Stimulated activated naive B cell treated with anti-CD40 and anti-IgM and Interleukin-4, amounts not matched to agents 10 μg/mL and 1 μg/mL and 100 μg/mL, for 72 hours (primary cell): ENCODE data around the gene NT5DC3.
"Not testable (repeated sequence)": the region's sequence is repeated elsewhere in the genome, so short reads cannot be mapped to it uniquely, and the experiment has no call there.

Experiments
- ATAC-seq, 2 donors: fragments of 150-1000 bp; cut with Tn5 transposase; replicated peaks; 2 replicates each; pipeline ENCODE4 v1.10.0; 2021; ENCODE audit warnings: moderate library complexity in 1 of 2
- DNase-seq: peaks from one replicate; pipeline ENCODE4 v3.0.0; 2021
- H3K27ac Mint-ChIP-seq: one replicate; pipeline ENCODE4 v1.8.0; 2022; ENCODE audit warnings: mild to moderate bottlenecking, mixed read lengths
- H3K27me3 Mint-ChIP-seq, 2 donors: one replicate each; pipeline ENCODE4 v1.8.0; 2022; ENCODE audit warnings: mixed read lengths in 2 of 2
- H3K36me3 Mint-ChIP-seq, 2 donors: one replicate each; pipeline ENCODE4 v1.8.0; 2022; ENCODE audit warnings: mixed read lengths in 2 of 2, mild to moderate bottlenecking in 1 of 2
- H3K4me1 Mint-ChIP-seq, 2 donors: one replicate each; pipeline ENCODE4 v1.8.0; 2022; ENCODE audit warnings: mixed read lengths in 2 of 2, mild to moderate bottlenecking in 1 of 2
- H3K4me3 Mint-ChIP-seq, 2 donors: one replicate each; pipeline ENCODE4 v1.8.0; 2022; ENCODE audit warnings: mild to moderate bottlenecking in 2 of 2, mixed read lengths in 2 of 2, moderate library complexity in 1 of 2
- H3K9me3 Mint-ChIP-seq, 2 donors: one replicate each; pipeline ENCODE4 v1.8.0; 2022; ENCODE audit warnings: mixed read lengths in 2 of 2, mild to moderate bottlenecking in 1 of 2

NT5DC3 gene

DNA sequence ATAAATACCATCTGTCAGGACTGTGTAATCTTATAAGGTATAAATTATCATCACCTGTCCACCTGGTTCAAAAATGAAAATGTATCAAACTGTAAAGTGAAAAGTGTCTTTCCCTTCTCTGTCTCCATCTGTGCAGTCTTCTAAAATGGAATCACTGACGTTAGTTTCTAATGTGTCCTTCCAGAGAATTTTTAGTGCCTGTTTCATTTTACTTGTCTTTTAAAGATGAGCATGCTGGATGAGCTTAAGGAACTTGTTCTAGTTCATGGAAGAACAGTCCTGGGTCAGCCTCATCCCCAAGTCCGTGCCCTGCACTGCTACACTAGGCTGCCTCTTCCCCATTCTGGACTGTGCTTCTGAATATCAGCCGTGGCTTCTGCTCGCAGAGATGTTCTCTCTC lies 5.4 kb upstream of the NT5DC3 start:
- no peak for ATAC-seq
- Mint-ChIP-seq H3K9me3 (no peaks in the 10 kb centered on the region), H3K27ac (no peak overlapping the region), H3K4me3 (no peak overlapping the region), H3K36me3 (no peaks in the 10 kb centered on the region), H3K4me1 (peaks cover 6 to 8% of the 10 kb centered on the region in 2 donors), H3K27me3 (no peaks in the 10 kb centered on the region)
- no peak for DNase-seq

DNA sequence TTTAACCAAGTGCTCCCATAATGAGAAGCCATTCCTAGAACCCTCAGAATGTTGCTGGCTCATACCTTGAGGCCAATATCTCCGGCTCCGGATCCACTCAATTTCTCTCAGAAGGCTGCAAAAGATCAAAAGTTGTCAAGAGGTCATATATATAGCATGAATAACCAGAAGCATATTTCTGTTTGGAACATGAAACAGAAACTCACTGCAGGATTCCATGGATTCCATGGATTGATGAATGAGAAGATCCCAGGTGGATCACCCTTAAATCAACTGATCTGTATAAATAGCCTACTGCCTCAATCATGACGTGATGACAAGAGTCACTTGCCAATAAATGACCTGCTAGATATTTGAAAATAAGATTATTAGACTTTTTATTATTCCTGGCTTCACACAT lies 3.3 kb upstream of the NT5DC3 start:
- Mint-ChIP-seq H3K27ac (no peak overlapping the region), H3K36me3 (no peaks in the 10 kb centered on the region), H3K9me3 (no peaks in the 10 kb centered on the region), H3K4me3 (no peak overlapping the region), H3K4me1 (peaks cover 15 to 22% of the 10 kb centered on the region in 2 donors), H3K27me3 (no peaks in the 10 kb centered on the region)
- ATAC-seq (no peak), DNase-seq (no peak)

DNA sequence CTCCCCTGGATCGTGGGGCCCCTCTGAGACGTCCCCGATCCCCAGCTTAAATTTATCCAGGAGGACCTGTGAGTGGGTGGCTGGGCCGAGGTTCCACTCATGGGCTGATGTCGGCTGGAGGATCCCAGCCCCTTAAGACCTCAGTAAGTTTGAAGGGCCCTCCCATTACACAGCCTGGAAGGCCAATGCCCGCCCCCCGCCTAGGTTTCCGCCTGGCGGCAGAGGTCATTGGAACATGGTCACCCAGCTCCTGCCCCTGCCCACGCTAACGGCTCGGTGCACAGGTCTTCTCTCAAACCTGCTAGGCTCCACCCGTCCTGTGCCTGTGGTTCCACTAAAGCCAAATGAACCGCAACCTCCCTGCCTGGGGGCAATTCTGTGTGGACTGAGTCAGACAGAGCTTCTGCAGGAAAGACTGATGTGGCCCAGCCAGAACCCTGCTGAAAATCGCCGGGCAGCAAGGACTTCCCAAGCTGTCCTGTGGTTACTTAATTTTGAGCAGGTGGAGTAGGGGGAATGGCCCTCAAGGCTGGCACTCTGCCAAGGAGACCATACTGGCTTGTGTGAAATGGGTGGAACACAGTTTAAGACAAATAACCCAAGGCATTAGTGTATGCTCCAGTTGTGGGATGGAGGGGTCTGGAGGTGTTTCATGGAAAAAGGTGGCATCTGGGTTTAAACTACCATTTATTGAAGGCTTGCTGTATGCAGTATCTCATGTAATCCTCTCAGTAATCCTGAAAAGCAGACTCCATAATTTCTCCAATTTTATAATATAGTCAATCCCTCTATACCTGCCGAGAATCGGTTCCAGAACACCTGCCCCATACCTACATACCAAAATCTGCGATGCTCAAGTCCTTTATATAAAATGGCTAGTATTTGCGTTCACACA lies 903 bp upstream of the NT5DC3 start:
- H3K27ac Mint-ChIP-seq, result peak overlapping the region; percentile 69
- H3K27me3 Mint-ChIP-seq, result no peaks in the 10 kb centered on the region
- H3K4me1 Mint-ChIP-seq, result peaks cover 20 to 31% of the 10 kb centered on the region in 2 donors
- peak overlapping the region; percentile 86 to 95 for H3K4me3 Mint-ChIP-seq
- ATAC-seq, result peak; percentile 5 to 11
- H3K9me3 Mint-ChIP-seq, result no peaks in the 10 kb centered on the region
- peak; percentile 9 for DNase-seq
- peaks cover 6 to 8% of the 10 kb centered on the region in 2 donors for H3K36me3 Mint-ChIP-seq

DNA sequence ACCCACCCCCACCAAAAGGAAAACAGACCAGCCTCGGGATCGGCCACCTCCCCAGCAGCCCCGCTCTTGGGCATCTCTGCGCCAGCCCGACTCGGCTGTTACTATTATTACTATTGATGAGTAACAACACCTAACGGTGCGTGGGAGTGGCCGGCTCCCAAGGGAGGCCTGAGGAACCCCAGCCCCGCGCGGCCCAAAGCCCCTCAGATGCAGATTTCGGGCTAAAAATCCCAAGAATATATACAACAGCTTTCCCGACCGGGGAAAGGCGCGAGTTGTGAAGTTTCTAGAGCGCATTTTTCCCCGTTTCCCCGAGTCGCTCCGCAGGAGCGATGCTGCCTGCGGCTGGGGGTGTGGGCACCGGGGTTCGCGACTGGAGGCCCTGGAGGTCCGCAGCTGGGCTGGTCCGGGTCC lies 565 bp downstream of the NT5DC3 start:
- peak; percentile 46 for DNase-seq
- Mint-ChIP-seq H3K9me3 (no peaks in the 10 kb centered on the region), H3K4me3 (peak overlapping the region; percentile 86 to 95)

DNA sequence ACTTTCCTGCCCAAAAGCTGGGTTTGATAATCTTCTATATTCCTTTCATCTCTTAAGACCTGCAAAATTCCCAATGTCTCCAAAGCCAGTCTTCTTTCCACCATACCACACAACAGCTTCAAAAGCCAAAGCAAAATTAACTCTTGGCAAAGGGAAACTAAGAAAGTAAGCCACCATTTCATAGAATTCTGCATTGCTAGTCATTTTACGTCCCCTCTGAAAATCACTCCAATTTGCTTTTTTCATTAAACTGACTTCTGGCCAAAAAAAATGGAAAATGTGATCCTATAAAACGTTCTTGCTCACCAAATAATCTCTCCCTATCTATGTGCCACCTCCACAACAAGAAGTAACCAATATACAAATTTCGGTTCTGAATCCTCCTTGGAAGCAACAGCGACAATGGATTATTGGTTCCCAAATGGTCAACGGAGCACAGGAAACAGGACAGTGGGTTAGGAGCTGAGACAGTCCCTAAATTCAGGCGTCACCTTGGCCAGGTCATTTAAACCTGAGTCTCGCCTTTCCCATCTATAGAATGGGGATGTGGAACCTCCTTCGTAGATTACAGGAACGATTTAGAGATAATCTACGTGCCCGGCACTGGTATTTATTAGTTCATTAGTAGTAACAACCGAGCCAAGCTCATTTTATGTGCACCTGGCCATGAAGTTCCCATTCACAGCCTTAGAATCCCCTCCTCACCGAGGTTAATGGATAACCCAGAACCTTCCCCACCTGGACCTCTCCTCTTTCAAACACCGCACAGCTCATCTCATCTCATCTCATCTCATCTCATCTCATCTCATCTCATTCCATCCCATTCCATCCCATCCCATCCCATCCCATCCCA lies 1.2 kb downstream of the NT5DC3 start:
- DNase-seq (no peak), ATAC-seq (no peak)
- Mint-ChIP-seq H3K36me3 (peaks cover 10 to 17% of the 10 kb centered on the region in 2 donors), H3K27ac (peak overlapping the region; percentile 95), H3K9me3 (no peaks in the 10 kb centered on the region), H3K4me1 (peaks cover 26 to 31% of the 10 kb centered on the region in 2 donors), H3K4me3 (peak overlapping the region; percentile 86 to 95), H3K27me3 (no peaks in the 10 kb centered on the region)

More for the DNA sequence above, 565 bp downstream of the NT5DC3 start:
- ATAC-seq, result peak; percentile 66 to 70
- H3K36me3 Mint-ChIP-seq, result peaks cover 8 to 17% of the 10 kb centered on the region in 2 donors
- peak overlapping the region; percentile 95 for H3K27ac Mint-ChIP-seq
- peaks cover 22 to 31% of the 10 kb centered on the region in 2 donors for H3K4me1 Mint-ChIP-seq
- no peaks in the 10 kb centered on the region for H3K27me3 Mint-ChIP-seq

DNA sequence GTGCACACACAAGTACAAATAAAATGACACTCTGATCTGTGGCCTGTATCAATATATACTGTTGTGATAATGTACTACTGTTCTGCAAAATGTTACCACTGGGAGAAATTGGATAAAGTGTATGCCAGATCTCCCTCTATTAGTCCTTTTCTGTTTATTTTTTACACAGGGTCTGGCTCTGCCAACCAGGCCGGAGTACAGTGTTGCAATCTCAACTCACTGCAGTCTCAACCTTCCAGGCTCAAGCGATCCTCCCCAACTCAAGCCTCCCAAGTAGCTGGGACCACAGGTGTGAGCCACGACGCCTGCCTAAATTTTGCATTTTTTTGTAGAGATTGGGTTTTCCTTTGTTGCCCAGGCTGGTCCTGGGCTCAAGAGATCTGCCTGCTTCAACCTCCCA lies 1.9 kb downstream of the NT5DC3 start:
- Mint-ChIP-seq H3K36me3 (peaks cover 10 to 20% of the 10 kb centered on the region in 2 donors), H3K4me1 (peaks cover 29 to 34% of the 10 kb centered on the region in 2 donors), H3K27me3 (no peaks in the 10 kb centered on the region), H3K4me3 (no peak overlapping the region), H3K27ac (no peak overlapping the region), H3K9me3 (no peaks in the 10 kb centered on the region)
- ATAC-seq (no peak), DNase-seq (no peak)

DNA sequence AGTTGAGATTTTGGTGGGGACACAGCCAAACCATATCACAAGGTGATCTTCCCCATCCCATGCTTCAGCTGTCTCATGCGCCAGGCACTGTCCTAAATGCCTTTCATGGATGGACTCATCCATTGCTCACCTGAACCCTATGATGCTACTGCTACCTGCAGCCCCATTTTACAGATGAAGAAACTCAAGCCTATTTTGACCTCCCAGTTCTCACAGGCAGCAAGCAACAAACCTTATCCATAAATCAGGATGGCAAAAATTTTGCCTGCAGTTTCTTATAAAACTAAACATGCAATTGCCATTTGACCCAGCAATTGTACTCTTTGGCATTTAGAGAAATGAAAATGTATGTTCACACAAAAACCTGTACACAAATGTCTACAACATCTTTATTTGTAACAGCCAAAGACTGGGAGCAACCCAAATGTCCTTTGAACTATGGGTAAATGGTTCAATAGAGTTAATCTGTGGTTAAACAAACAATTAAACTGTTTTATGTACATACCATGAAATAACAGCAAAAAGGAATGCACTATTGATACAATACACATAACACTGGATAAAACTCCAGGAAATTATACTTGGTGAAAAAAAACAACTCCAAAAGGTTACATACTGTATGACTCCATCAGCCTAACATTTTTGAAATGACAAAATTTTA lies 2.6 kb downstream of the NT5DC3 start:
- Mint-ChIP-seq H3K4me1 (peaks cover 32 to 41% of the 10 kb centered on the region in 2 donors), H3K27me3 (no peaks in the 10 kb centered on the region)
- DNase-seq, result no peak

DNA sequence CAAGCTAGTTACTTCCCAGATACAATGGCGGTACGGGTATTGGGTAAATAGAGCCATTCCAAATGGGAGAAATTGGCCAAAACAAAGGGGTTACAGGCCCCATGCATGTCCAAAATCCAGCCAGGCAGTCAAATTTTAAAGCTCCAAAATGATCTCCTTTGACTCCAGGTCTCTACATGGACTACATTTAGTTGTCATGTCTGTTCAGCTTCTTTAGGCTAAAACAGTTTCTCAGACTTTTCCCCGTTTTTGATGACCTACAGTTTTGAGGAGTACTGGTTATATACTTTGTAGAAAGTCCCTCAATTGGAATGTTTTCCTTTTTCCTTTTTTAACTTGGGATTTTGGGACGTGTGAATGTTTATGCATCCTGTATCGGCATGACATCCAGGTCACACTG lies 4.7 kb downstream of the NT5DC3 start:
- Mint-ChIP-seq H3K36me3 (peaks cover 15 to 24% of the 10 kb centered on the region in 2 donors), H3K27ac (no peak overlapping the region), H3K4me3 (no peak overlapping the region), H3K27me3 (no peaks in the 10 kb centered on the region), H3K9me3 (no peaks in the 10 kb centered on the region), H3K4me1 (peaks cover 35 to 53% of the 10 kb centered on the region in 2 donors)
- DNase-seq (no peak), ATAC-seq (no peak)

More for the DNA sequence above, 2.6 kb downstream of the NT5DC3 start:
- ATAC-seq, result no peak
- peaks cover 10 to 20% of the 10 kb centered on the region in 2 donors for H3K36me3 Mint-ChIP-seq
- no peak overlapping the region for H3K4me3 Mint-ChIP-seq
- no peaks in the 10 kb centered on the region for H3K9me3 Mint-ChIP-seq
- H3K27ac Mint-ChIP-seq, result no peak overlapping the region

DNA sequence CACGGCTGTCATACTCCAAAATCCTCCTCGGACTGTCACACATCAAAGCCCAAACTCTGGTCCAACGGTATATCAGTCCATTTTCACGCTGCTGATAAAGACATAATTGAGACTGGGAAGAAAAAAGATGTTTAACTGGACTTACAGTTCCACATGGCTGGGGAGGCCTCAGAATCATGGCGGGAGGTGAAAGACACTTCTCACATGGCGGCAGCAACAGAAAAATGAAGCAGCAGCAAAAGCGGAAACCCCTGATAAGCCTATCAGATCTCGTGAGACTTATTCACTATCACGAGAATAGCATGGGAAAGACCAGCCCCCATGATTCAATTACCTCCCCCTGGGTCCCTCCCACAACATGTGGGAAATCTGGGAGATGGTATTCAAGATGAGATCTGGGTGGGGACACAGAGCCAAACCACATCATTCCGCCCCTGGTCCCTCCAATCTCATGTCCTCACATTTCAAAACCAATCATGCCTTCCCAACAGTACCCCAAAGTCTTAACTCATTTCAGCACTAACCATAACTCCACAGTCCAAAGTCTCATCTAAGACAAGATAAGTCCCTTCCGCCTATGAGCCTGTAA lies 5.2 kb downstream of the NT5DC3 start:
- Mint-ChIP-seq H3K36me3 (peaks cover 20 to 29% of the 10 kb centered on the region in 2 donors), H3K4me1 (peaks cover 38 to 58% of the 10 kb centered on the region in 2 donors)
- DNase-seq, ATAC-seq, H3K4me3 Mint-ChIP-seq, H3K9me3 Mint-ChIP-seq, H3K27ac Mint-ChIP-seq, H3K27me3 Mint-ChIP-seq: not testable (repeated sequence)

DNA sequence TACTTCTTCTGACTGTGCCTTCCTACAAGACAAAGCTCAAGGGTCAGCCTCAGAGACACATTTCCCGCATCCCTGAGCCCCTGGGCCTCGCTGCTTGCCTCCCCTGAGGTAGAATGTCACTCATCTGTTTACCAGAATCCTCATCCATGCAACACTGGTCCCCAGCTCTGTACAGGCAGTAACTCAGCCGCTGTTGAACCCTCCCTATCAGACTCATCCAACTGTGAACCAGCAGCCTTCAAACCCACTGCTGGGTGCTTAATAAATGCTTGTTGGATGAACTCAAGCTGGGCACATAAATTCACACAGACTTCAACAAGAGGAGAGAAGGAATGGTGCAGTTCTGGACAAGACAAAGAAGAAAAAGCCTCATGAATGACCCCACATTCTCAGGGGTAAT lies 6.1 kb downstream of the NT5DC3 start:
- ATAC-seq, result no peak
- Mint-ChIP-seq H3K27ac (no peak overlapping the region), H3K4me3 (no peak overlapping the region), H3K36me3 (peaks cover 23 to 36% of the 10 kb centered on the region in 2 donors), H3K4me1 (peaks cover 36 to 58% of the 10 kb centered on the region in 2 donors), H3K27me3 (no peaks in the 10 kb centered on the region), H3K9me3 (peaks cover 7 to 11% of the 10 kb centered on the region in 2 donors)
- no peak for DNase-seq

DNA sequence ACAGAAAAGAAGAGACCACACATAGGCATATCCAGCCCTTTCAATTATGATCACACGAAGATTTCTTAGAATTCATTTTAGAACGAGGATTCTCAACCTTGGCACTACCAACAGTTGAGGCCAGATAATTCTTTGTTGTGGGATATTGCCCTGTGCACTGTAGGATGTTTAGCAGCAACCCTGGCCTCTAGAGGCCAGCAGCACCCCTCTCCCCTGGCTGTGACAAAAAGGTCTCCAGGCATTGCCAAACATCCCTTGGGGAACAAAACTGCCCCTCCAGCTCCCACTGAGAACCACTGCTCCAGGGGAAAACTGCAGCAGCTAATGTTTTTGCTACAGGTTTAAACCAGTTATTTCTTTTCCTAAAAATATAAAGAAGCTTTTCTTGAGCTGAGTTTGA lies 7.1 kb downstream of the NT5DC3 start:
- Mint-ChIP-seq H3K27me3 (no peaks in the 10 kb centered on the region), H3K36me3 (peaks cover 23 to 36% of the 10 kb centered on the region in 2 donors), H3K27ac (no peak overlapping the region), H3K4me3 (no peak overlapping the region), H3K4me1 (peaks cover 33 to 58% of the 10 kb centered on the region in 2 donors), H3K9me3 (peaks cover 7 to 11% of the 10 kb centered on the region in 2 donors)
- DNase-seq (no peak), ATAC-seq (no peak)

DNA sequence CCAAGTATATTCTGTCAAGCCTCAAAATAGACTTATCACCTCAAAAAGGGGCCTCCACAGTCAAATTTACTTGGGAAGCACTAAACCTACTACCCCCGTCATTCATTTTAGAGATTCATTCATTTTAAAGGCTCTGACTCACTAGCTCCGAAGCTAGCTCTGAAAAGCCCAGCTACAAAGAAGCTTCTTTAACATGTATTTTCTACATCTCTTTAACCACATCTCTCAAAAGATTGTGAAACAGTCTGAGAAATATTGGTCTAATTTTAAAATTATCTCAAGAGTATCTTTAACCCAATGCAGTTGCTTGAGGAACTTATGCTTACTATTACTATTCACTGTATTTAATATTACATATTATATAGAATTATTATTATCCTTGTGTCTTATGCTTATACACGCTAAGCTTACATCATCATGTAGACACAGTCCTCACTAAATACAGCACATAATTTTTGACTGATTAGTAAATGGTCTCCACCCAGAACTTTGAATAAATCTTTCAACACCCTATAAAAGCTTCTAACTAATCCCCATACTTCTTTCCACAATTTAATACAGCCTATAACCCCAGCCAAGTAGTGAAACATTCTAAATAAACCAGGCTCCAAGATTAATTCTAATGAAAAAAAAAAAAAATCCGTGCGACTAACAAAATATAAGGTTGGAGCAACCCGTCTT lies 7.8 kb downstream of the NT5DC3 start:
- no peak for DNase-seq
- Mint-ChIP-seq H3K27ac (peak overlapping the region; percentile 68), H3K36me3 (peaks cover 23 to 36% of the 10 kb centered on the region in 2 donors), H3K4me1 (peaks cover 32 to 60% of the 10 kb centered on the region in 2 donors), H3K9me3 (peaks cover 7 to 11% of the 10 kb centered on the region in 2 donors), H3K27me3 (no peaks in the 10 kb centered on the region), H3K4me3 (peak overlapping the region in 1 of 2 donors; percentile 67)
- ATAC-seq, result no peak
